Endothelial cell of umbilical vein (primary cell): ENCODE results near the gene L3MBTL4. TPM values are rescaled to one million over a fixed set of nuclear protein-coding genes. Genes with fewer than 3 reads are reported as not detected.

Source experiments
- BruUV-seq: library from RNA; stranded (reverse); fragments of 400-500 nt; replicated peaks from 2 replicates; lab custom pipeline; 2021; lab: Mats Ljungman, UMichigan
- CTCF ChIA-PET: fragments of 300-600, 350-600 bp; sonication (Branson Sonifier 250); formaldehyde crosslinking; loops from one replicate; lab custom pipeline; 2021; ENCODE audit warnings: antibody characterized with exemption, inconsistent platforms; lab: Charles Lee
- POLR2A ChIA-PET: fragments of 300-600, 350-600 bp; sonication (Branson Sonifier 250); formaldehyde crosslinking; loops from one replicate; lab custom pipeline; 2021; ENCODE audit warnings: antibody characterized with exemption, inconsistent platforms; lab: Charles Lee
- DNase-seq: peaks from one replicate; pipeline ENCODE4 v3.0.0-alpha.2; 2011; ENCODE audit warnings: low read depth, low spot score
- FAIRE-seq: peaks from 2 replicates; lab custom pipeline; 2011; peaks lifted over from hg19 to GRCh38; lab: Jason Lieb, UNC
- H2AFZ ChIP-seq: 2 replicates; pipeline ENCODE4 v1.6.0; 2012; ENCODE audit warnings: low read depth, low read length, control low read depth, inconsistent platforms
- H3K27ac ChIP-seq: 2 replicates; pipeline ENCODE4 v1.5.1; 2011; ENCODE audit warnings: low read depth, mild to moderate bottlenecking, control low read depth, low read length, moderate library complexity; ENCODE audit not compliant: insufficient read depth
- H3K27me3 ChIP-seq, 2 experiments: 2 replicates each; pipeline versions ENCODE4 v1.6.0 to v1.6.1; 2011; ENCODE audit warnings: low read length in 2 of 2, mixed read lengths in 1 of 2; ENCODE audit not compliant: control insufficient read depth in 2 of 2, insufficient read depth in 2 of 2
- H3K36me3 ChIP-seq, 2 experiments: 2 replicates in 1 of 2; 3 replicates in 1 of 2; pipeline ENCODE4 v1.5.1; 2011; ENCODE audit warnings: low read length in 2 of 2, mild to moderate bottlenecking in 1 of 2, moderate library complexity in 1 of 2; ENCODE audit not compliant: control insufficient read depth in 2 of 2, insufficient read depth in 2 of 2; ENCODE audit errors: extremely low read depth in 1 of 2
- H3K4me1 ChIP-seq: 3 replicates; pipeline ENCODE4 v1.5.1; 2011; ENCODE audit warnings: mild to moderate bottlenecking, low read length; ENCODE audit not compliant: control insufficient read depth, insufficient read depth; ENCODE audit errors: extremely low read depth
- H3K4me2 ChIP-seq: 2 replicates; pipeline ENCODE4 v1.6.1; 2011; ENCODE audit warnings: low read length, control low read depth, mixed read lengths; ENCODE audit not compliant: insufficient read depth
- H3K4me3 ChIP-seq, 3 experiments: fragments of 200-600 bp in 1 of 3; sonication (generic), shearing (Covaris generic) in 1 of 3; replicated peaks in 1 of 3; 2 replicates each; pipeline ENCODE4 v1.5.1; 2011 to 2016; ENCODE audit warnings: control low read depth in 3 of 3, low read length in 3 of 3, mild to moderate bottlenecking in 2 of 3, inconsistent platforms in 1 of 3, low read depth in 1 of 3, moderate library complexity in 1 of 3; ENCODE audit not compliant: insufficient read depth in 1 of 3
- H3K79me2 ChIP-seq: 2 replicates; pipeline ENCODE4 v1.6.0; 2012; ENCODE audit warnings: low read length, inconsistent platforms; ENCODE audit not compliant: control insufficient read depth, insufficient read depth
- H3K9ac ChIP-seq: replicated peaks from 2 replicates; pipeline ENCODE3; 2011; ENCODE audit warnings: low read length, control low read depth; ENCODE audit not compliant: insufficient read depth; ENCODE audit errors: extremely low read depth
- H3K9me1 ChIP-seq: replicated peaks from 3 replicates; pipeline ENCODE4 v1.6.0; 2011; ENCODE audit warnings: mild to moderate bottlenecking, low read length; ENCODE audit not compliant: control insufficient read depth, insufficient read depth; ENCODE audit errors: extremely low read depth
- H3K9me3 ChIP-seq: replicated peaks from 2 replicates; pipeline ENCODE4 v1.5.1; 2012; ENCODE audit warnings: low read length, inconsistent platforms; ENCODE audit not compliant: control insufficient read depth, insufficient read depth
- H4K20me1 ChIP-seq: replicated peaks from 2 replicates; pipeline ENCODE3; 2011; ENCODE audit warnings: mild to moderate bottlenecking, low read length; ENCODE audit not compliant: control insufficient read depth, insufficient read depth; ENCODE audit errors: extremely low read depth
- EZH2 ChIP-seq: IDR thresholded peaks from 2 replicates; pipeline ENCODE4 v1.6.1; 2012; ENCODE audit warnings: borderline replicate concordance, low read depth, mild to moderate bottlenecking, moderate library complexity, low read length, inconsistent platforms; ENCODE audit not compliant: severe bottlenecking
- FOS ChIP-seq: IDR thresholded peaks from 2 replicates; pipeline ENCODE4 v1.6.1; 2011; ENCODE audit warnings: mild to moderate bottlenecking, low read length, moderate library complexity, borderline replicate concordance; ENCODE audit not compliant: insufficient read depth
- GATA2 ChIP-seq: IDR thresholded peaks from 2 replicates; pipeline ENCODE4 v1.7.0; 2011; ENCODE audit warnings: low read depth, mild to moderate bottlenecking, moderate library complexity, mixed read lengths, low read length; ENCODE audit not compliant: insufficient read length, insufficient read depth
- JUN ChIP-seq: IDR thresholded peaks from 2 replicates; pipeline ENCODE4 v1.6.1; 2011; ENCODE audit warnings: borderline replicate concordance, low read depth; ENCODE audit not compliant: insufficient read length, insufficient read depth
- MYC ChIP-seq: IDR thresholded peaks from one replicate; pipeline ENCODE4 v1.6.1; 2011; ENCODE audit warnings: mild to moderate bottlenecking, low read depth, low read length
- POLR2A ChIP-seq: IDR thresholded peaks from 2 replicates; pipeline ENCODE4 v1.6.1; 2012; ENCODE audit warnings: low read depth, mild to moderate bottlenecking, control low read depth, low read length
- POLR2AphosphoS5 ChIP-seq: IDR thresholded peaks from 2 replicates; pipeline ENCODE4 v1.6.1; 2012; ENCODE audit warnings: low read depth, mild to moderate bottlenecking, control low read depth, low read length, moderate library complexity; ENCODE audit not compliant: insufficient read depth
- dilution Hi-C: fragments of 300-500 bp; cut with MboI; formaldehyde crosslinking; loops from one replicate; pipeline ENCODE4 v1.15.0; 2019; ENCODE audit warnings: low sequenced_read_pairs; ENCODE audit not compliant: extremely low pct_ligation_motif_present
- intact Hi-C: fragments of 100-400 bp; cut with micrococcal nuclease; formaldehyde crosslinking; loops from one replicate; pipeline ENCODE4 v1.10.0; 2022
- polyA plus RNA-seq, 4 experiments: library from polyadenylated mRNA; depleted of rRNA in 3 of 4; stranded (reverse) in 3 of 4; unstranded in 1 of 4; fragments of >200 nt; gene quantifications; 2 replicates each; pipeline versions ENCODE4 v1.2.1 to v1.2.3, GENCODE V29; 2011 to 2012; ENCODE audit warnings: missing spikeins in 1 of 4
- total RNA-seq: library from RNA; stranded (reverse); gene quantifications from 2 replicates; pipeline ENCODE4 v1.2.3, GENCODE V29; 2021
- TF ChIP-seq, protein P1 (sequence below): IDR thresholded peaks from 2 replicates; pipeline ENCODE4 v1.6.1; 2011; ENCODE audit not compliant: insufficient read depth, insufficient read length
- TF ChIP-seq, protein P2 (sequence below), 2 donors: IDR thresholded peaks; 1 replicate in 1 of 2; 2 replicates in 1 of 2; pipeline ENCODE4 v1.5.1; 2011; ENCODE audit warnings: low read length in 2 of 2, mild to moderate bottlenecking in 2 of 2, moderate library complexity in 2 of 2, control low read depth in 1 of 2, inconsistent platforms in 1 of 2, low read depth in 1 of 2; ENCODE audit not compliant: insufficient read depth in 1 of 2; ENCODE audit errors: extremely low read depth in 1 of 2

Gene L3MBTL4
- total and polyA plus RNA-seq, 2 donors (not counting 3 experiments of a cell fraction or from before 2014, with no cell fraction given), result 0.80 TPM; not detected in 1

DNA sequence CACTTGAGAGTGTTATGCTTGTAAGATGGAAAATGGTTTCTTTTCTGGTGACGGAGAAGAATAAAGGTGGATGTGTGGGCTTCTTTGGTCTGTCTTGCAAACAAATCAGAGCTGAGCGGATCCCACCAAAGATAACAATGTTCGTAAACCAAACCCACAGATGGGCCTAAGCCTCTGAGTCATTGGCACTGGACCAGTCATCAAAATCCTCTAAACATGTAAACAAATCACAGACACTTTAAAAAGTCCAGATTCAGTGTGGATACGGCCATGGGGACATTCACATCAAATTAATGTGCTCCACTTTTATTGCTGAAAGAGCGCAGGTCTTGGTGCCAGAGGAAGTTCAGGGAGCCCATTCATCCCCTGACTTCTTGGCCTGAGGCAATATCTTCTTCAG, 458.9 kb downstream of the L3MBTL4 start:
- Histone ChIP-seq H3K27ac (no peak overlapping the region), H3K4me2 (no peak overlapping the region), H2AFZ (no peak overlapping the region), H3K9ac (no peak overlapping the region), H3K36me3 (no peaks in the 10 kb centered on the region), H3K9me1 (no peaks in the 10 kb centered on the region), H3K4me1 (no peaks in the 10 kb centered on the region), H4K20me1 (no peaks in the 10 kb centered on the region), H3K79me2 (no peaks in the 10 kb centered on the region), H3K4me3 (no peak overlapping the region), H3K9me3 (no peaks in the 10 kb centered on the region), H3K27me3 (no peaks in the 10 kb centered on the region)
- dilution Hi-C loops (no loop called here), intact Hi-C loops (no loop called here)
- BruUV-seq, result no TSS peak
- no peak for TF ChIP-seq EZH2
- TF ChIP-seq GATA2, result no peak
- no peak for TF ChIP-seq FOS
- TF ChIP-seq JUN, result no peak
- no peak for TF ChIP-seq POLR2A
- POLR2A ChIA-PET, result no interaction called here
- FAIRE-seq, result no peak
- DNase-seq, result no peak
- CTCF ChIA-PET, result no interaction called here

DNA sequence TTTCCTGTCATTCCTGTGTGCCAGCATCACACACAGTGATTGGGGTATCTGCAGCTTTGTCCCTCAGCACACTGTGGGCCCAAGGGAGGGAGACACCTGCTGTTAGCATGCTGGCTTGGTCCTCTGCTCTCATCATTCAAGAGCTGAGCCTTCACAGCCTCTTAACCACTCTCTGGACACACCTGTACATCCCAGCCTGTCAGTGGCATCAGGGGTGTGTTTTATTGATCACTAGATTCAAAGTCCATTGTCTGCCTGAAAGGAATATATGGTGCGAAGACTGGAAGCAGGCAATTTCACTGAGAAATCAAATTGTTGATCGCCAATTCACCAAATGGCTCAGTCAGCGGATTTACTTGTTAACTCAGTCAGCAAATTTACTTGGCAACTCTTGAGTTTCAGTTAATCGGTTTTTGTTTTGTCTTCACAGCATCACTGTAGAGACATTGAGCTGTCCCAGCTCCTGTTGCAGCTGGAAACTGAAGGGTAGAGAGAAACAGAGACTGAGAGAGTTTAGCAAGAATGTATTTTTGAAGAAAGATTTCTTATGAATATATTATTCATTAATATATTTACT, 463.1 kb downstream of the L3MBTL4 start:
- dilution Hi-C loops (no loop called here), intact Hi-C loops (no loop called here)
- Histone ChIP-seq H3K9me1 (no peaks in the 10 kb centered on the region), H4K20me1 (no peaks in the 10 kb centered on the region), H3K79me2 (no peaks in the 10 kb centered on the region), H3K36me3 (no peaks in the 10 kb centered on the region), H3K4me2 (no peak overlapping the region), H3K27ac (no peak overlapping the region), H3K9ac (no peak overlapping the region), H2AFZ (no peak overlapping the region), H3K9me3 (no peaks in the 10 kb centered on the region), H3K4me1 (no peaks in the 10 kb centered on the region), H3K4me3 (no peak overlapping the region), H3K27me3 (no peaks in the 10 kb centered on the region)
- ChIA-PET CTCF (no interaction called here), POLR2A (no interaction called here)
- DNase-seq (no peak), FAIRE-seq (no peak)
- TF ChIP-seq, protein P1, sequence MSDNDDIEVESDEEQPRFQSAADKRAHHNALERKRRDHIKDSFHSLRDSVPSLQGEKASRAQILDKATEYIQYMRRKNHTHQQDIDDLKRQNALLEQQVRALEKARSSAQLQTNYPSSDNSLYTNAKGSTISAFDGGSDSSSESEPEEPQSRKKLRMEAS, result no peak
- TF ChIP-seq, protein P2, sequence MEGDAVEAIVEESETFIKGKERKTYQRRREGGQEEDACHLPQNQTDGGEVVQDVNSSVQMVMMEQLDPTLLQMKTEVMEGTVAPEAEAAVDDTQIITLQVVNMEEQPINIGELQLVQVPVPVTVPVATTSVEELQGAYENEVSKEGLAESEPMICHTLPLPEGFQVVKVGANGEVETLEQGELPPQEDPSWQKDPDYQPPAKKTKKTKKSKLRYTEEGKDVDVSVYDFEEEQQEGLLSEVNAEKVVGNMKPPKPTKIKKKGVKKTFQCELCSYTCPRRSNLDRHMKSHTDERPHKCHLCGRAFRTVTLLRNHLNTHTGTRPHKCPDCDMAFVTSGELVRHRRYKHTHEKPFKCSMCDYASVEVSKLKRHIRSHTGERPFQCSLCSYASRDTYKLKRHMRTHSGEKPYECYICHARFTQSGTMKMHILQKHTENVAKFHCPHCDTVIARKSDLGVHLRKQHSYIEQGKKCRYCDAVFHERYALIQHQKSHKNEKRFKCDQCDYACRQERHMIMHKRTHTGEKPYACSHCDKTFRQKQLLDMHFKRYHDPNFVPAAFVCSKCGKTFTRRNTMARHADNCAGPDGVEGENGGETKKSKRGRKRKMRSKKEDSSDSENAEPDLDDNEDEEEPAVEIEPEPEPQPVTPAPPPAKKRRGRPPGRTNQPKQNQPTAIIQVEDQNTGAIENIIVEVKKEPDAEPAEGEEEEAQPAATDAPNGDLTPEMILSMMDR (IDR thresholded peaks at IDR 0.05; ENCODE audit: extremely low read depth in 1 of 2, insufficient read depth in 1 of 2, low read depth in 1 of 2, low read length in 2 of 2), result no peak
- no peak for TF ChIP-seq FOS
- TF ChIP-seq EZH2, result no peak
- no peak for TF ChIP-seq JUN
- TF ChIP-seq MYC, result no peak
- TF ChIP-seq POLR2A, result no peak
- TF ChIP-seq GATA2, result no peak
- TF ChIP-seq POLR2AphosphoS5, result no peak
- BruUV-seq, result no TSS peak
